ENCODE results near the gene E2F4. TPM values are rescaled to one million over a fixed set of nuclear protein-coding genes. Genes with fewer than 3 reads are reported as not detected.

E2F4 gene
- total and polyA plus RNA-seq, 10 of the 15 experiments (the other 5 are each of a cell fraction or from before 2014, with no cell fraction given) = 11.7 to 132 (median 95.9) TPM

DNA sequence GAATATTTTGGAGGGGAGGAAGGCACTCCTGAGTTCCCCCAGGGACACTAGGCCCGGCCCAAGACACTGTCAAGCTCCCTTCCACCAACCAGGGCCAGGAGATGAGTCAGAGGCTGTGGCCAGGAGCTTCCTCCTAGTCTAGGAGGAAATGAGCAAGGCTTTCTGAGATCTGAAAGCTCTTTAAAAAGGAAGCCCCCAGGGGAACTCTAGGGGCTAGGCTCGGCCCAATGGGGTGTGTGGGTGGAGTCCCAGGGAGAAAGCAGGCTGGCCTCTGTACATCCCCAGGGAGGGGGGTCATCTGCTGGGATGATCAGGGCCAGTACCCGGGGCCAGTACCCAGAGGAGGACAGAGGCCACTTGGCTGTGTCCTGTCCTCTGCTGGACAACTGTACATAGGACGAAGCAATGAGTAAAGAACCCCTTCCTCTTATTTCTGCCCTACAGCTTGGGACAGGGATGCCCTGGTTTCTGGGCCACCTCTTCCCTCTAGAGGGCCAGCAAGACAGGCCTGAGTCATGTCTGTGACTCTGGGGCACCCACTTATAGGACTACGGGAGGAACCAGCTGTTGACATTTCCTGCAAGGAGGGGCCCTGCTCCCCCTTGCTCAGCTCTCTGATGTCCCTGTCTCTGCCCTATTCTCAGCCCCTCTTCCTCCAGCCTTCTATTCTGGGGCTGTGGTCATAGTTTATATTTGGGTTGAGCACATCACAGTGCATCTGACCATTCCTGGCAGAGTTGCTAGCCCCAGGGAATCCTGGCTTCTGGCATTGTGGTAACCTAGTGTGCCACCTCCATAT, 52.6 kb downstream of the E2F4 start (continued):
- TF ChIP-seq, protein P1, sequence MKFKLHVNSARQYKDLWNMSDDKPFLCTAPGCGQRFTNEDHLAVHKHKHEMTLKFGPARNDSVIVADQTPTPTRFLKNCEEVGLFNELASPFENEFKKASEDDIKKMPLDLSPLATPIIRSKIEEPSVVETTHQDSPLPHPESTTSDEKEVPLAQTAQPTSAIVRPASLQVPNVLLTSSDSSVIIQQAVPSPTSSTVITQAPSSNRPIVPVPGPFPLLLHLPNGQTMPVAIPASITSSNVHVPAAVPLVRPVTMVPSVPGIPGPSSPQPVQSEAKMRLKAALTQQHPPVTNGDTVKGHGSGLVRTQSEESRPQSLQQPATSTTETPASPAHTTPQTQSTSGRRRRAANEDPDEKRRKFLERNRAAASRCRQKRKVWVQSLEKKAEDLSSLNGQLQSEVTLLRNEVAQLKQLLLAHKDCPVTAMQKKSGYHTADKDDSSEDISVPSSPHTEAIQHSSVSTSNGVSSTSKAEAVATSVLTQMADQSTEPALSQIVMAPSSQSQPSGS (IDR thresholded peaks at IDR 0.05; ENCODE audit: low read length) = no peak
- TF ChIP-seq, protein P2, sequence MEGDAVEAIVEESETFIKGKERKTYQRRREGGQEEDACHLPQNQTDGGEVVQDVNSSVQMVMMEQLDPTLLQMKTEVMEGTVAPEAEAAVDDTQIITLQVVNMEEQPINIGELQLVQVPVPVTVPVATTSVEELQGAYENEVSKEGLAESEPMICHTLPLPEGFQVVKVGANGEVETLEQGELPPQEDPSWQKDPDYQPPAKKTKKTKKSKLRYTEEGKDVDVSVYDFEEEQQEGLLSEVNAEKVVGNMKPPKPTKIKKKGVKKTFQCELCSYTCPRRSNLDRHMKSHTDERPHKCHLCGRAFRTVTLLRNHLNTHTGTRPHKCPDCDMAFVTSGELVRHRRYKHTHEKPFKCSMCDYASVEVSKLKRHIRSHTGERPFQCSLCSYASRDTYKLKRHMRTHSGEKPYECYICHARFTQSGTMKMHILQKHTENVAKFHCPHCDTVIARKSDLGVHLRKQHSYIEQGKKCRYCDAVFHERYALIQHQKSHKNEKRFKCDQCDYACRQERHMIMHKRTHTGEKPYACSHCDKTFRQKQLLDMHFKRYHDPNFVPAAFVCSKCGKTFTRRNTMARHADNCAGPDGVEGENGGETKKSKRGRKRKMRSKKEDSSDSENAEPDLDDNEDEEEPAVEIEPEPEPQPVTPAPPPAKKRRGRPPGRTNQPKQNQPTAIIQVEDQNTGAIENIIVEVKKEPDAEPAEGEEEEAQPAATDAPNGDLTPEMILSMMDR (IDR thresholded peaks at IDR 0.05 in 2 of 3, conservative IDR thresholded peaks at IDR 0.05 in 1 of 3; ENCODE audit: control insufficient read depth in 2 of 3, extremely low read depth in 1 of 3, insufficient read depth in 1 of 3, low read depth in 3 of 3, low read length in 3 of 3) = 0 out of 6 replicates have a peak, but pooled peaks of 1 of the 3 experiments have one; percentile 6
- TF ChIP-seq ZNF207 (IDR thresholded peaks at IDR 0.05; ENCODE audit: borderline replicate concordance) = no peak
- no peak for TF ChIP-seq NR2C1 (IDR thresholded peaks at IDR 0.05)
- peak; percentile 46 for TF ChIP-seq NBN (IDR thresholded peaks at IDR 0.05)
- TF ChIP-seq, protein P3, sequence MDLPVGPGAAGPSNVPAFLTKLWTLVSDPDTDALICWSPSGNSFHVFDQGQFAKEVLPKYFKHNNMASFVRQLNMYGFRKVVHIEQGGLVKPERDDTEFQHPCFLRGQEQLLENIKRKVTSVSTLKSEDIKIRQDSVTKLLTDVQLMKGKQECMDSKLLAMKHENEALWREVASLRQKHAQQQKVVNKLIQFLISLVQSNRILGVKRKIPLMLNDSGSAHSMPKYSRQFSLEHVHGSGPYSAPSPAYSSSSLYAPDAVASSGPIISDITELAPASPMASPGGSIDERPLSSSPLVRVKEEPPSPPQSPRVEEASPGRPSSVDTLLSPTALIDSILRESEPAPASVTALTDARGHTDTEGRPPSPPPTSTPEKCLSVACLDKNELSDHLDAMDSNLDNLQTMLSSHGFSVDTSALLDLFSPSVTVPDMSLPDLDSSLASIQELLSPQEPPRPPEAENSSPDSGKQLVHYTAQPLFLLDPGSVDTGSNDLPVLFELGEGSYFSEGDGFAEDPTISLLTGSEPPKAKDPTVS (IDR thresholded peaks at IDR 0.05; ENCODE audit: low read depth, low read length) = no peak
- TF ChIP-seq EGR1 (IDR thresholded peaks at IDR 0.05; ENCODE audit: borderline replicate concordance in 1 of 2, low read depth in 2 of 2, low read length in 2 of 2) = peak in 1 of 2 experiments; percentile 79; a peak in 2 of 3 replicates
- TF ChIP-seq NFYA (IDR thresholded peaks at IDR 0.05; ENCODE audit: borderline replicate concordance, low read depth, low read length) = no peak
- TF ChIP-seq BACH1 (IDR thresholded peaks at IDR 0.05; ENCODE audit: borderline replicate concordance) = no peak
- TF ChIP-seq, protein P4, sequence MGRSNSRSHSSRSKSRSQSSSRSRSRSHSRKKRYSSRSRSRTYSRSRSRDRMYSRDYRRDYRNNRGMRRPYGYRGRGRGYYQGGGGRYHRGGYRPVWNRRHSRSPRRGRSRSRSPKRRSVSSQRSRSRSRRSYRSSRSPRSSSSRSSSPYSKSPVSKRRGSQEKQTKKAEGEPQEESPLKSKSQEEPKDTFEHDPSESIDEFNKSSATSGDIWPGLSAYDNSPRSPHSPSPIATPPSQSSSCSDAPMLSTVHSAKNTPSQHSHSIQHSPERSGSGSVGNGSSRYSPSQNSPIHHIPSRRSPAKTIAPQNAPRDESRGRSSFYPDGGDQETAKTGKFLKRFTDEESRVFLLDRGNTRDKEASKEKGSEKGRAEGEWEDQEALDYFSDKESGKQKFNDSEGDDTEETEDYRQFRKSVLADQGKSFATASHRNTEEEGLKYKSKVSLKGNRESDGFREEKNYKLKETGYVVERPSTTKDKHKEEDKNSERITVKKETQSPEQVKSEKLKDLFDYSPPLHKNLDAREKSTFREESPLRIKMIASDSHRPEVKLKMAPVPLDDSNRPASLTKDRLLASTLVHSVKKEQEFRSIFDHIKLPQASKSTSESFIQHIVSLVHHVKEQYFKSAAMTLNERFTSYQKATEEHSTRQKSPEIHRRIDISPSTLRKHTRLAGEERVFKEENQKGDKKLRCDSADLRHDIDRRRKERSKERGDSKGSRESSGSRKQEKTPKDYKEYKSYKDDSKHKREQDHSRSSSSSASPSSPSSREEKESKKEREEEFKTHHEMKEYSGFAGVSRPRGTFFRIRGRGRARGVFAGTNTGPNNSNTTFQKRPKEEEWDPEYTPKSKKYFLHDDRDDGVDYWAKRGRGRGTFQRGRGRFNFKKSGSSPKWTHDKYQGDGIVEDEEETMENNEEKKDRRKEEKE (IDR thresholded peaks at IDR 0.05) = no peak
- TF ChIP-seq MEF2B (IDR thresholded peaks at IDR 0.05; ENCODE audit: partially characterized antibody, poor library complexity, severe bottlenecking) = peak; percentile 91
- TF ChIP-seq TCF3 (IDR thresholded peaks at IDR 0.05; ENCODE audit: borderline replicate concordance, insufficient read depth, low read depth, low read length) = no peak
- TF ChIP-seq POLR2A (IDR thresholded peaks at IDR 0.05; ENCODE audit: low read depth, low read length) = peak; percentile 77
- TF ChIP-seq SPI1 (IDR thresholded peaks at IDR 0.05; ENCODE audit: borderline replicate concordance, insufficient read depth, low read depth, low read length) = peak; percentile 58
- TF ChIP-seq CREM (IDR thresholded peaks at IDR 0.05; ENCODE audit: low read depth) = peak; percentile 5; the same call in 1 of the 2 replicates
- peak; percentile 72 for TF ChIP-seq POLR2AphosphoS5 (IDR thresholded peaks at IDR 0.05; ENCODE audit: low read length)
- TF ChIP-seq EP300 (IDR thresholded peaks at IDR 0.05; ENCODE audit: borderline replicate concordance in 1 of 2, control insufficient read depth in 1 of 2, low read depth in 2 of 2, low read length in 2 of 2) = 0 out of 4 replicates have a peak, but pooled peaks of 1 of the 2 experiments have one; percentile 14
- TF ChIP-seq, protein P5, sequence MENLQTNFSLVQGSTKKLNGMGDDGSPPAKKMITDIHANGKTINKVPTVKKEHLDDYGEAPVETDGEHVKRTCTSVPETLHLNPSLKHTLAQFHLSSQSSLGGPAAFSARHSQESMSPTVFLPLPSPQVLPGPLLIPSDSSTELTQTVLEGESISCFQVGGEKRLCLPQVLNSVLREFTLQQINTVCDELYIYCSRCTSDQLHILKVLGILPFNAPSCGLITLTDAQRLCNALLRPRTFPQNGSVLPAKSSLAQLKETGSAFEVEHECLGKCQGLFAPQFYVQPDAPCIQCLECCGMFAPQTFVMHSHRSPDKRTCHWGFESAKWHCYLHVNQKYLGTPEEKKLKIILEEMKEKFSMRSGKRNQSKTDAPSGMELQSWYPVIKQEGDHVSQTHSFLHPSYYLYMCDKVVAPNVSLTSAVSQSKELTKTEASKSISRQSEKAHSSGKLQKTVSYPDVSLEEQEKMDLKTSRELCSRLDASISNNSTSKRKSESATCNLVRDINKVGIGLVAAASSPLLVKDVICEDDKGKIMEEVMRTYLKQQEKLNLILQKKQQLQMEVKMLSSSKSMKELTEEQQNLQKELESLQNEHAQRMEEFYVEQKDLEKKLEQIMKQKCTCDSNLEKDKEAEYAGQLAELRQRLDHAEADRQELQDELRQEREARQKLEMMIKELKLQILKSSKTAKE (IDR thresholded peaks at IDR 0.05; ENCODE audit: low read depth, poor library complexity, severe bottlenecking) = no peak
